GM20431 (cell line): ENCODE results near the gene ZNF629.

Experiments used
- in situ Hi-C: fragments of 300-500 bp; cut with MseI, MboI; formaldehyde crosslinking; loops from one replicate; pipeline ENCODE4 v1.15.0; 2020; ENCODE audit warnings: low sequenced_read_pairs; ENCODE audit not compliant: unreplicated experiment

ZNF629 gene

DNA sequence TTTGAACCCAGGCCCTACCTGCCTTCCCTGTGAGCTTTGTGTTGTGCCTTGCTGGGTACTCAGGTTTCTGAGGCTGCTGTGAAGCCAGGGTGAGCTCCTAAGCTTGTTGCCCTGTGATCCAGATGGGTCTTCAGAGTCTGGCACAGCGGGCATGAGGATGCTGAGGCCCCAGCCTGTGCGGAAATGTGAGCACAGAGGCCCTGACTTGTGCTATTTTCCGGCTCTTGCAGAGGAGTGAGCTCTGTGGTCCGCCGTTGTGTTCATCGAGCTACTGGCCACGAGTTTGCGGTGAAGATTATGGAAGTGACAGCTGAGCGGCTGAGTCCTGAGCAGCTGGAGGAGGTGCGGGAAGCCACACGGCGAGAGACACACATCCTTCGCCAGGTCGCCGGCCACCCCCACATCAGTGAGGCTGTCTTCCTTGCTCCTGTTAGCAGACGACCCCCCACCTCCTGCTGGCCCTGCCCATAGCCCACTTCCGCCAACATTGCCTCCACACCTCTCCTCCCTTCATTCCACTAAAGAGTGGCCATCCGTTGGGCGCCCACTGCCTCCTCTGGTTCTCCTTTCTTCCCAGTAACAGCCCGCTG, 36.0 kb downstream of the ZNF629 start:
- in situ Hi-C loops: no loop called here

DNA sequence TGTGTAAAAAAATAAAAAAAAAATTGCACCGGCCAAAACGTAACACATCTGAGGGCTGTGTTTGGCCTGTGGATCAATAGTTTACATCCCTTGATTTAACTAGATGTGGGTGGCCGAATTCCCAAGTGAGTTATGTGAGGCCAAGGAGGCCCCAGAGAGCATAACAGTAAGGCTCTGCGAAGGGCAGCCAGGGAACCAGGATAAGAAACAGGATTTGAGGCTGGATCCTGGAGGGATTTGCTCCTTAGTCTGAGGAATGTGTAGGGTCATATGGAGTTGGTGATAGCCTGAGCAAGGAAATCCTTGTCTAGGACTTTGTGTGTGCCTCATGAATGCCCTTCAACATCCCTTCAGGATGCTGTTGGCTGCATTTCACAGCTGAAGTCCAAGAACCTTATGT, 36.8 kb downstream of the ZNF629 start:
- in situ Hi-C loops: no loop called here

GRCh38 chr16:30748634-30749445, 38.2 kb downstream of the ZNF629 start:
- in situ Hi-C loops: no loop called here

- in situ Hi-C loops: no loop called here
These were observed 39.0 kb downstream of the ZNF629 start, which contains the start of gene PHKG2 for GRCh38 chr16:30747799-30748633. Gene PHKG2, plus strand, starts transcription at chr16:30748425. Its CDS starts 396 bp downstream, at chr16:30748821.

DNA sequence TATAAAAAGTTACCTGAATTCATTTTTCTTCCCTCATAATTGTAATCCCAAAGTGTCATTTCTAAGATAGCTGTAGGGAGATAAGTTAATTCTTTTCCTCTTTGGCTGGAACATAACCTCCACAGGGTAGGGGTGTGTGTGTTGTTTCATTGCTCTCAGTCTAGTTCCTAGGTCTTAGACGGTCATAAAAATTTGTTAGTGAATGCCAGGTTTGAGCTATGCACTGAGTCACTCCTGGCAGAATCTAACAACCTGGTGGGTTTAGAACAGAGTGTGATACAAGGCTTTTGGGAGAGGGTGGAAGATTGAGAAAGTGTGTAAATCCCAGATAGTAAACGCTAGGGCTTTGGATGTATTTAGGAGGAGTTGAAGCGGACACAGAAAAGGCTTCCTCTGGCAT, 39.7 kb downstream of the ZNF629 start:
- in situ Hi-C loops: no loop called here

GRCh38 chr16:30746638-30747175, 40.3 kb downstream of the ZNF629 start:
- in situ Hi-C loops: no loop called here

DNA sequence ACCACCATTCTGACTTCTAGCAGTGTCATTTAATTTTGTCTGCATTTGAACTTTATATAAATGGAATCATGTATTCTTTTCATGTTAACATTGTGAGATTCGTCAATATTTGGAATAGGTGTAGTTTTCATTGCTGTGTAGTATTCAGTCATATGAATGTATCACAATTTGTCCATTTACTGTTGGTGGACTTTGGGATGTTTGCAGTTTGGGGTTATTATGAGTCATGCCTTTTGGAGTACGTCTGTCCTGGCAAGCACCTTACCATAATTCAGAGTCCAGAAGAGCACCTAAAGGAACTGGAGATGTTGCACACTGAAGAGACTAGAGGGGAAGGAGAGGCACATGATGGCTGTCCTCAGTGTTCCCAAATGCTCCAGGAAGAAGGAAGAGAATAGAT, 41.9 kb downstream of the ZNF629 start:
- in situ Hi-C loops: no loop called here

- in situ Hi-C loops: no loop called here
These were observed 42.8 kb downstream of the ZNF629 start for GRCh38 chr16:30744183-30744582.

DNA sequence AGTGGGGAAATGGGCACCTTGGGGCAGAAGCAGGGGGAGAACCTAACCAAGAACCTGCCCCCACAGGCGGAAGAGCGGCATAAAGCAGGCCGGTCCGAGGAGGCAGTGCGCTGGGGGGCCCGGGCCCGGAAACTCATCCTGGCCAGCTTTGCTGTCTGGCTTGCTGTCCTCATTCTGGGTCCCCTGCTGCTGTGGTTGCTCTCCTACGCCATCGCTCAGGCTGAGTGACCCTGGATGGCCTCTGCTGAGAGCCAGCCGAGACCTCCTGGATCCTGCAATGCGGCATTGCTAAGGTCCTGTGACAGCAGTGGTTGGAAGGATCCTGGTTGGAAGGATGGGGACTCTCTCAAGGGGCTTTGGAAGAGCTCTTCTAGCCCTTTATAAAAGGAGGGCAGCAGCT, 43.3 kb downstream of the ZNF629 start:
- in situ Hi-C loops: no loop called here

GRCh38 chr16:30741461-30741914, 45.5 kb downstream of the ZNF629 start:
- in situ Hi-C loops: no loop called here

GRCh38 chr16:30740364-30741251, 46.4 kb downstream of the ZNF629 start:
- in situ Hi-C loops: no loop called here

GRCh38 chr16:30738984-30739951, 47.7 kb downstream of the ZNF629 start:
- in situ Hi-C loops: no loop called here

GRCh38 chr16:30737794-30738648, 49.0 kb downstream of the ZNF629 start:
- in situ Hi-C loops: no loop called here

DNA sequence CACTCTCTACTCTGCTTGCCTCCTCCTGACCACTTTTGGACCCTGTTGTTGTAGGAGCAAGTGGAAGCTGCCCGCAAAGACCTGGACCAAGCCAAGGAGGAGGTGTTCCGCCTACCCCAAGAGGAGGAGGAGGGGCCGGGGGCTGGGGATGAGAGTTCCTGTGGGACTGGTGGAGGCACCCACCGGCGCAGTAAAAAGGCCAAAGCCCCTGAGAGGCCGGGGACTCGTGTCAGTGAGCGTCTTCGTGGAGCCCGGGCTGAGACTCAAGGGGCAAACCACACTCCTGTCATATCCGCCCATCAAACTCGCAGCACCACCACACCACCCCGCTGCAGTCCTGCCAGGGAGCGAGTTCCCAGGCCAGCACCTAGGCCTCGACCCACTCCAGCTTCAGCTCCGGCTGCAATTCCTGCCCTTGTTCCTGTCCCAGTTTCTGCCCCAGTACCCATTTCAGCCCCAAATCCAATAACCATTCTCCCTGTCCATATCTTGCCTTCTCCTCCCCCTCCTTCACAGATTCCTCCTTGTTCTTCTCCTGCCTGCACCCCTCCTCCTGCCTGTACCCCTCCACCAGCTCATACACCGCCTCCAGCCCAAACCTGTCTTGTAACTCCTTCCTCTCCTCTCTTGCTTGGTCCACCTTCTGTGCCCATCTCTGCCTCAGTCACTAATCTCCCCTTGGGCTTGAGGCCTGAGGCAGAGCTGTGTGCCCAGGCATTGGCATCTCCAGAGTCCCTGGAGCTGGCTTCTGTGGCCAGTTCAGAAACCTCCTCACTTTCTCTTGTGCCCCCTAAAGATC, 49.8 kb downstream of the ZNF629 start:
- in situ Hi-C loops: no loop called here

- in situ Hi-C loops: no loop called here
These were observed 55.6 kb downstream of the ZNF629 start for GRCh38 chr16:30731411-30731810.

GRCh38 chr16:30728899-30729672, 57.9 kb downstream of the ZNF629 start:
- in situ Hi-C loops: no loop called here
